ENCODE data around the gene ST6GALNAC6. TPM values are rescaled to one million over a fixed set of nuclear protein-coding genes. Genes with fewer than 3 reads are reported as not detected.

The ST6GALNAC6 gene
- polyA plus RNA-seq, 1 donor from 2014 or later: 44.2 TPM

GRCh38 chr9:127936347-127936852 lies 37.0 kb upstream of the ST6GALNAC6 start:
- no peaks in the 10 kb centered on the region for H3K36me3 ChIP-seq (ENCODE audit: insufficient read depth, low read length)

GRCh38 chr9:127935765-127936221 lies 36.4 kb upstream of the ST6GALNAC6 start:
- peaks cover 11% of the 10 kb centered on the region for H3K79me2 ChIP-seq (replicated peaks; ENCODE audit: insufficient read depth, low read length)
- H3K4me2 ChIP-seq (ENCODE audit: low read length): no peak overlapping the region
- no peaks in the 10 kb centered on the region for H4K20me1 ChIP-seq (ENCODE audit: insufficient read depth)
- no peaks in the 10 kb centered on the region for H3K9me3 ChIP-seq (ENCODE audit: low read length)
- H2AFZ ChIP-seq (ENCODE audit: low read depth, low read length): no peak overlapping the region
- peak overlapping the region; percentile 92 for H3K4me3 ChIP-seq (ENCODE audit: low read length)
- H3K9ac ChIP-seq (ENCODE audit: low read length): no peak overlapping the region
- H3F3A ChIP-seq (ENCODE audit: insufficient read depth, low read length, poor library complexity, severe bottlenecking): no peaks in the 10 kb centered on the region
- TF ChIP-seq SMC3 (conservative IDR thresholded peaks at IDR 0.05; ENCODE audit: poor library complexity): no peak
- TF ChIP-seq EZH2 (IDR thresholded peaks at IDR 0.05; ENCODE audit: borderline replicate concordance, insufficient read depth, low read length, poor library complexity, severe bottlenecking): no peak
- TF ChIP-seq POLR2AphosphoS5 (IDR thresholded peaks at IDR 0.05): no peak
- no peak for TF ChIP-seq TAF1 (IDR thresholded peaks at IDR 0.05; ENCODE audit: low read depth)
- no peak for TF ChIP-seq RAD21 (conservative IDR thresholded peaks at IDR 0.05)
- H3K9me2 ChIP-seq (ENCODE audit: insufficient read depth, low read length): no peaks in the 10 kb centered on the region
- H3K36me3 ChIP-seq (ENCODE audit: insufficient read depth, low read length): no peaks in the 10 kb centered on the region
- H3K27me3 ChIP-seq (ENCODE audit: insufficient read depth, low read depth, low read length): no peaks in the 10 kb centered on the region
- H3K27ac ChIP-seq (ENCODE audit: low read length): no peak overlapping the region

More at GRCh38 chr9:127936347-127936852, 37.0 kb upstream of the ST6GALNAC6 start:
- Histone ChIP-seq H3K9me3 (ENCODE audit: low read length) (no peaks in the 10 kb centered on the region), H3K79me2 (replicated peaks; ENCODE audit: insufficient read depth, low read length) (peaks cover 11% of the 10 kb centered on the region), H3F3A (ENCODE audit: insufficient read depth, low read length, poor library complexity, severe bottlenecking) (no peaks in the 10 kb centered on the region), H3K27me3 (ENCODE audit: insufficient read depth, low read depth, low read length) (no peaks in the 10 kb centered on the region), H4K20me1 (ENCODE audit: insufficient read depth) (no peaks in the 10 kb centered on the region), H3K4me2 (ENCODE audit: low read length) (peak overlapping the region; percentile 95), H3K9ac (ENCODE audit: low read length) (peak overlapping the region; percentile 65), H3K4me3 (ENCODE audit: low read length) (peak overlapping the region; percentile 92), H3K9me2 (ENCODE audit: insufficient read depth, low read length) (no peaks in the 10 kb centered on the region), H2AFZ (ENCODE audit: low read depth, low read length) (no peak overlapping the region), H3K27ac (ENCODE audit: low read length) (no peak overlapping the region)
- TF ChIP-seq CTCF (IDR thresholded peaks at IDR 0.05; ENCODE audit: poor library complexity, severe bottlenecking): no peak
- no peak for TF ChIP-seq REST (IDR thresholded peaks at IDR 0.05; ENCODE audit: borderline replicate concordance)
- no peak for TF ChIP-seq TAF1 (IDR thresholded peaks at IDR 0.05; ENCODE audit: low read depth)
- TF ChIP-seq EP300 (conservative IDR thresholded peaks at IDR 0.05; ENCODE audit: poor library complexity, severe bottlenecking): no peak
- no peak for TF ChIP-seq RAD21 (conservative IDR thresholded peaks at IDR 0.05)
- TF ChIP-seq MXI1 (conservative IDR thresholded peaks at IDR 0.05; ENCODE audit: poor library complexity, severe bottlenecking): no peak
- no peak for TF ChIP-seq EZH2 (IDR thresholded peaks at IDR 0.05; ENCODE audit: borderline replicate concordance, insufficient read depth, low read length, poor library complexity, severe bottlenecking)
- no peak for TF ChIP-seq SMC3 (conservative IDR thresholded peaks at IDR 0.05; ENCODE audit: poor library complexity)

Data from neural cell (in vitro differentiated cells).